KOPT-K1 (cell line): ENCODE data around the gene ZNF407.
"Not testable (repeated sequence)": the region's sequence is repeated elsewhere in the genome, so short reads cannot be mapped to it uniquely, and the experiment has no call there.

ENCODE experiments used
- H3K27ac ChIP-seq: fragments of 200-600 bp; sonication (generic); 2 replicates; pipeline ENCODE4 v1.5.1; 2016; ENCODE audit warnings: antibody characterized with exemption, mild to moderate bottlenecking, low read depth, low read length; ENCODE audit not compliant: poor library complexity, severe bottlenecking
- H3K36me3 ChIP-seq: fragments of 200-600 bp; sonication (generic); 2 replicates; pipeline ENCODE4 v1.5.1; 2017; ENCODE audit warnings: antibody characterized with exemption, mild to moderate bottlenecking, low read length, moderate library complexity; ENCODE audit not compliant: insufficient read depth
- H3K9me3 ChIP-seq: fragments of 200-600 bp; sonication (generic); 2 replicates; pipeline ENCODE4 v1.5.1; 2017; ENCODE audit warnings: antibody characterized with exemption, low read length, mild to moderate bottlenecking; ENCODE audit not compliant: insufficient read depth, poor library complexity, severe bottlenecking

ZNF407 gene

DNA sequence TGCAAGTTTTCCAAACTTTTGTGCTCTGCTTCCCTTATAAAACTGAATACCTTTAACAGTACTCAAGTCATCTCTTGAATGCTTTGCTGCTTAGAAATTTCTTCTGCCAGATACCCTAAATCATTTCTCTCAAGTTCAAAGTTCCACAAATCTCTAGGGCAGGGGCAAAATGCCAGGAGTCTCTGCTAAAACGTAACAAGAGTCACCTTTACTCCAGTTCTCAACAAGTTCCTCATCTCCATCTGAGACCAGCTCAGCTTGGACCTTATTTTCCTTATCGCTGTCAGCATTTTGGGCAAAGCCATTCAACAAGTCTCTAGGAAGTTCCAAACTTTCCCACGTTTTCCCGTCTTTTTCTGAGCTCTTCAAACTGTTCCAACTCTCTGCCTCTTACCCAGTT is 373.7 kb downstream of the ZNF407 start:
- not testable (repeated sequence) for H3K9me3 ChIP-seq, H3K27ac ChIP-seq, H3K36me3 ChIP-seq

DNA sequence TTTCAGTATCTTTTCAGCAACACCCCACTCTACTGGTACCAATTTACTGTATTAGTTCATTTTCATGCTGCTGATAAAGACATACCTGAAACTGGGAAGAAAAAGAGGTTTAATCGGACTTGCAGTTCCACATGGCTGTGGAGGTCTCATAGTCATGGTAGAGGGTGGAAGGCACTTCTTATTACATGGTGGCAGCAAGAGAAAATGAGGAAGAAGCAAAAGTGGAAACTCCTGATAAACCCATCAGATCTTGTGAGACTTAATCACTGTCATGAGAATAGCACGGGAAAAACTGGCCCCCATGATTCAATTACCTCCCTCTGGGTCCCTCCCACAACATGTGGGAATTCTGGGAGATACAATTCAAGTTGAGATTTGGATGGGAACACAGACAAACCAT is 374.1 kb downstream of the ZNF407 start:
- H3K36me3 ChIP-seq, H3K27ac ChIP-seq, H3K9me3 ChIP-seq: not testable (repeated sequence)

DNA sequence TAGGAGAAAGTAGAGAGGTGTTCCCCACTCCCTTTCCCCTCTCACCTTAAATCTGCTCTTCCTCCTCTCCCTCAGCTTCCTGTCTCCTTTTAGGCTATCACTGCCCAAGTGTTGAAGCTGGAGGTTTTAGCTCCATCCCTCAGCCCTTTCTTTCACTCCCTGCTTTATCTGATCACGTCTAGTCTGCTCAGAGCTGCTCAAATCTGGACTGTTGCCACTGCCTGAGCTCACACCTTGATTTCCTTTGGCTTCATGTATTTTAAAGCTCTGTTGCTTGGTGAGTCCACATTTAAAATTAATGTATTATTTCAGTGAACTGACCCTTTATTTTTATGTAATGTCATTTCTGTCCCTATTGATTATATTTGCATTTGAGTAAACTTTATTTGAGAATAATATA is 374.7 kb downstream of the ZNF407 start:
- Histone ChIP-seq H3K36me3 (no peaks in the 10 kb centered on the region), H3K27ac (no peak overlapping the region), H3K9me3 (no peaks in the 10 kb centered on the region)

DNA sequence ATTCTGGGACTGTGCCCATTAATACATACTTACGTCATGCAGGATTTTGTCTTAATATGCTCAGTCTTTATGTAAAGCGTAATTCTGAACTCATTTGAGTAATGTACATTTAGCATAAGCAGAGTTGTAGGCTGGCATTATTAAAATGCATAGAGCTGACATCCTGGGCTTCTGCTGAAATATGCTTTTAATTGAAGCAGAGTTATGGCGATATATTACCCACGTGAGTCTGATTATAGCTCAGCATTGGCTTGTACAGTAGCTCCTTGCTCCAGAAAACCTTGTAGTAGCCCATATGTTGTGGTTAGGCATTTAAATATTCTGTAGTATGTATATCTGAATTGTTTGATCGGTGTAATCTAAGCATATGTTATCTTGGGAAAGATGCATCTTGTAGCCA is 377.3 kb downstream of the ZNF407 start:
- H3K27ac ChIP-seq = no peak overlapping the region
- H3K36me3 ChIP-seq = no peaks in the 10 kb centered on the region
- no peaks in the 10 kb centered on the region for H3K9me3 ChIP-seq

DNA sequence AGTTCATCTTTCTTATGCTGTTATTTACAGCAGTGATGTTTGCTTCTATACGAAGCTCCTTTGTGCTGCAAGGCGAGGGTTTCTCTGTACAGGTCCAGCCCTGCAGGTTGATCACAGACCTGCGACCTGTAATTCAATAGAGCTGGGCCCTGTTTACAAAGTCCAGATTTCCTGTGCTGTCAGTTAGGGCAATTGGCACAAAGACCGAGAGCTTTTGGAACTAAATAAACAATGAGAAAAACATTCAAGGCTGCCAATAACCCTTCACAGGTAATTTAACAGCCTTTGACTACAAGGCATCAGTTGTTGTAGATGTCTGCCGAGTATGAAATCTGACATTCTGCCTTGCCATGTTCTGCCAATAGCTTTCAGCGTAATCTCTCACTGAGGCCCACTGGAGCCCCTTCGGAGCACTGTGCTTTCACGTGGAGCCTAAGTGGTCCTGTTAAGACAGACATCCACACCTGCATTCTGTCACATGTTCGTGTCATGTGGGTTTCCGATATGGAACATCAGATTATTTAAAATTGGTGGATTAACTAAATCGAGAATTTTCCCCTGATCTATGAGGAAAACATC is 378.8 kb downstream of the ZNF407 start:
- H3K27ac ChIP-seq = no peak overlapping the region
- no peaks in the 10 kb centered on the region for H3K9me3 ChIP-seq
- no peaks in the 10 kb centered on the region for H3K36me3 ChIP-seq

DNA sequence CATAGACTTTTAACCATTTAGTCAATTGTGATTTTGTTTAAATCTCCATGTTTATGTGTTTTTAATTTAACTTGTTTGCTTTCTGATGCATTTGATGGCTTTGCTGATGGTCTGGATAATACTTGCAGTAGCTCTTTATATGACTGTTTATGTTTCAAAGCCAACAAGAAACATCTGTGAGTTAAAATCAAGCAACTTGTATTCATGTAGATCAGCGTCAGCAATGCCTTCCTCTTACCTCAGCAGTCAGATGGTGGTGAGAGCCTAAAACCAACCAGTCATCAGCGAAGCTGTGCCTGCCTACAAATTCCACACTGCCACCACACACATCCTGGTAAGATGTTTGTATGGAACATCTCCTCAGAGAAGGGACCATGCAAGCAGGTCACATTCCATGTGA is 379.4 kb downstream of the ZNF407 start:
- H3K9me3 ChIP-seq = no peaks in the 10 kb centered on the region
- H3K27ac ChIP-seq = no peak overlapping the region
- H3K36me3 ChIP-seq = no peaks in the 10 kb centered on the region

DNA sequence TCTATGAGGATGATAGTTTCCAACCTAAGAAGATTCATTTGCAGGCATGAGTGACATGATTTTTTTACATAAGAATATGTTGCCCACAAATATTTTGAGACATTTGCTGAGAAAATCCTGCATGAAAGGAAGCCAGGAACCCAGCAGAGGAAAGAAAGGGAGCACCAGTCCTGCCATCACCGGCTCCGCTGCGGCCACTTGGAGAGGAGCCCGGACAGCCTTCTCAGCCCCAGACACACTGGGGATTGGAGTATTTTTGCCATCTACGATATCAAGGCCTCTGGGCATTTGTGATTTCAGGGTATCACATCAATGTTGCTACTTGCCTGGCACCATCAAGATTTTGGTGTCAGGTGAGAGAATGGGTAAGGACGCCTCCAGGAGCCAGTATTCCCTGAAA is 383.0 kb downstream of the ZNF407 start:
- H3K9me3 ChIP-seq = no peaks in the 10 kb centered on the region
- H3K36me3 ChIP-seq = no peaks in the 10 kb centered on the region
- H3K27ac ChIP-seq = no peak overlapping the region

DNA sequence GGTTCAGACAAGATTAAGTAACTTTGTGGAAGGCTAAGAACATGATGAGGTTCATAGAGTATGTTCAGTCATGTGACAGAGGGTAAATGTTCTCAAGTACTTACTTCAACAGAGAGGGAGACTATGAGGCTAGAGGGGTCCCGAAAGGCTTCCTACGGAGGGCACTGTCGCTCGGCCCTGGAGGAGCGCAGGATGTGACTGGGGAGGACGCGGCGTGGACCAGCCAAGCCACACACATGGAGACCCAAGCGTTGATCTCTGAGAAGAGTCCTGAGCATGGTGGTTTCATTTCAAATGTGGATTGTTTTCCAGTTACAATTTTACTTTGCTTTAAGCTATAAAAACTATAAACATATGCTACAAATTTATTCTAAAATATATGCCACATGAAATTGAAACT is 383.8 kb downstream of the ZNF407 start:
- Histone ChIP-seq H3K9me3 (no peaks in the 10 kb centered on the region), H3K27ac (no peak overlapping the region), H3K36me3 (no peaks in the 10 kb centered on the region)

DNA sequence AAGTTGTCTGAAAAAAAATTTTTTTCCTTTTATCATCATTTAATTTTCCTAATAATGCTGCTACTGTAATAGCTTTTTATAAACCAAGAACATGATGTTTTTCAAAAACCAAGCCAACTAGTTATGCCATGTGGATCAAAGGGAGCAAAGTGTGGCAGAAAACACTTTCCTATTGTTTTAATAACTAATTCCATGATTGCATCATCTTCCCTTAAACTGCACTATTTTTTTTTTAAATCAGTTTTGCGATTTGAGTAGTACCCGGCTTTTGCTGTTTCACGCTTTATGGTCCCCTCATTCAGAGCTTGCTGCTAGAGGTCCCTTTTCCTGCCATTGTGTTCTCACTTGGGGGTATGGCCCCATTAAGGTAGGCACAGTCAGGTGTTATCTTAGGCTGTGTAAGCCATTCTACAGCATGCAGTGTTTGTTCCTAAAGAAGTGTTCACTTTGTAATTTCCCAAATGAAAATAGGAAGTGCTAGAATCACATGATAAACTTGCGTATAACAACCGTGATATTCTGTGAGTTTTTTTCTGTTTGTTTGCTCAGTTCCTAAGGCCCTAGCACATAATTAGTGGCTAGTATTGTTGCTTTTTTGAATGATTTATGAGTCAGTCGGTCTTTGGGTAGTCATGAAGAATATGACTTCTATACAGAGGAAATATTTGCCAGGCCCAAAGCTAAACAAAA is 385.4 kb downstream of the ZNF407 start:
- H3K9me3 ChIP-seq = no peaks in the 10 kb centered on the region
- no peaks in the 10 kb centered on the region for H3K36me3 ChIP-seq

DNA sequence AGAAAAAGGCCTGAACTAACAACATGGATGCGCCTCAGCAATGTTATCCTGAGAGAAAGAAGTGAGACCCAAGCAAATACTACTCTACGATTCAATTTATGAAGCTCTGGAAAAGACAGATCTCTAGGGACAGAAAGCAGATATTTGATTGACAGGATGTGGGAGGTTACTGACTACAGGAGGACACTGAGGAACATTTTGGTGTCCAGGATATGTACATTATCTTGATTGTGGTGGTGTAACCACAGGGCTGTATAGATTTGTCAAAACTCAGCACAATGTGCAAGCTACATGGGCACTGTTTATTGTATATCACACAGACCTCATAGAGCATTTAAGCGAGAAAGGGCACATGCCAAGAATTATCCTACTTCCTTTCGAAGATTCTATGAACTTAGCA is 391.5 kb downstream of the ZNF407 start:
- no peaks in the 10 kb centered on the region for H3K9me3 ChIP-seq
- no peaks in the 10 kb centered on the region for H3K36me3 ChIP-seq
- H3K27ac ChIP-seq = no peak overlapping the region

More for the DNA sequence above, 385.4 kb downstream of the ZNF407 start:
- H3K27ac ChIP-seq = no peak overlapping the region

DNA sequence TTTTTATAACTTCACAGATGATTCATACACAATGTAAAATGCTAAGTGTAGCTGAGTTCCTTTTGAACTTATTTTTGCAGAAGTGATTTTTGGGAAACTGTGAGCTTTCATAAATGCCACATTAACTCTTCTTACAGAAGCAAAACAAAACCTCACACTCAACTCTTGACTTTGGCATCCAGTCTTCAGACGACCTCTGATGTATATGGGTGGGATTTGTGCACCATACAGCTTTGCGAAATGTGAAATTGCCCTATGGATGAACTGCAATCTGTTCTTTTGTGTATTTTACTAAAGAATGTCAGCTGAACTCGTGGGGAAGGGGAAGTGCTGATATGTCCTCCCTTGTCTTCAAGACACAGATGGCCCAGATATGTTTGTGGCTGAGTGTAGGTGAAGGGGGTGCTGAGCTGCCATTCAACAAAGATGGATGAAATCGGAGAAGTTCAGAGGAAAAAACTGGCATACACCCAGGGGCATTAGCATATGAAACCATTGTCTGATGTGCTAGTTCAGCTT is 393.0 kb downstream of the ZNF407 start:
- no peaks in the 10 kb centered on the region for H3K9me3 ChIP-seq
- no peak overlapping the region for H3K27ac ChIP-seq

DNA sequence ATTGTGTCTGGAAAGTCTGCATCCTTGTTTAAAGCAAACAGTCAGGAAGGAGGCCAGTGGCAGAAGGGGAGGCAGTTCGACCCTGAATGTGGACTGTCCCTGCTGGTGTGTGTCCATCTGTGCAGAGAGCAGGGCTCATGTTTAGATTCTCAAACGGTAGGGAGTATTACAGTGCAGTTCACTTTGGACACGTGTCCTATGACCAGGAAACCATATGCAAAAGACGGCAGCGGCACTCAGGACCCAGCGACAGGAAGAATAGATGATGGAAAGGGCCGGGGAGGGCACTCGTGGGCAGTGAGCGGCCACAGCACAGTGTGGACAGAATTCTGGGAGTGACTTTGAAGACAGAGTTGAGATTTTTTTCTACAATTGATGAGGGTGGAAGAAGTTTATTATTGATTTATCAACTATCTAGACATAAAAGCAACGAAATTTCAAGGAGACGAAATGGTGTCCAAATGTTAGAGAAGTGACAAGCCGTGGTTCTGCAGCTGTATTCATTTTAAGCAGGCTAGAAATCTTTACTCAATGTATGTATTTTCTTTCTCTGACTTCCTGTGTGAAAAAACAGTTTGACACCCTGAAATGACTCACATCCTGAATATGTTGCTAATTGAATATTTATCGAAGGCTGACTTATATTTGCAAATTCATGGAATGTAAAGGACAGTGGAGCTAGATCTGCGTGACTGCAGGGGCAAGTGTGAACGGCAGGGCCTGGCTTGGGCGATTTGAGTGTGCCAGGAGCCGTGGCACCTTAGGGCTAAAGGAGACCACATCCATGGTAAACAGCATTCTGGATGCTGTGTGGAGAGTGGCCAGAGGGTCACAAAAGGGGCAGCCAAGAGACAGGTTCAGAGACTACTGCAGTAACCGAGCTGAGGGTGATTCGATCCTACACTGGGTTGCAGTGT is 397.1 kb downstream of the ZNF407 start:
- no peaks in the 10 kb centered on the region for H3K36me3 ChIP-seq
- peak overlapping the region; percentile 13 for H3K27ac ChIP-seq
- H3K9me3 ChIP-seq = no peaks in the 10 kb centered on the region

More for the DNA sequence above, 393.0 kb downstream of the ZNF407 start:
- H3K36me3 ChIP-seq = no peaks in the 10 kb centered on the region

DNA sequence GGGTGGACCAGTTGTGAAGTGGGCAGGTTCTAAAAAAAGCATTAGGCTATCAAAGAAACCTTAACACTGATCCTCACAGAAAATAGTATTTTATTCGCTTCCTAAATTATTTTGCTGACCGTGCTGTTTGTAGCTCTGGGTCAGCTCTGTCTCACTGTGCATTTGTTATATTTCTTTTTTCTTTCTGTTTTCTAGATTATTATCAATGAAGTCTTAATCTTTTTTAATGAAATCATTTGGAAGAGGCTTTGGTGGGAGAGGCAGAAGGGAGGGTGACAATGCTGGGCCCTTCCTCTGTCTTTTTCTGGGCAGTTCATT is 397.7 kb downstream of the ZNF407 start:
- no peaks in the 10 kb centered on the region for H3K9me3 ChIP-seq
- no peaks in the 10 kb centered on the region for H3K36me3 ChIP-seq
- H3K27ac ChIP-seq = no peak overlapping the region

DNA sequence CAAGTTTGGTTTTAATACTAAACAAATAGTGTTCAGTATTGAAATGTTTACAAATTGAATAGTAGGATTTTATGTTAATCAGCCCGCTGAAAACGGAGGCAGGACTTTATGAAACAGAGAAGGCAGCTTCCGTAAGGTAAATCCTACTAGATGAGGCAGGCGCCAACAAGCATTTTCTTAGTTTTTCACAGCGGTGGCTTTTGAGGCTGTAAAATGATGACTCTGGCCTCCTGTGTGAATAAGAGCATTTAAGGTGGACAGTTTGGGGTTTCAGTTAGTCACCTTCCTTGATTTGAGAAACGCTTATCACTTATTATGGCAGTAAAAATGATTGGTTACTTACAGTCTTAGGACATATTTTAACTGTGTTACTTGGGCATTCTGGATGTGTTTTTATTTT is 398.4 kb downstream of the ZNF407 start:
- no peaks in the 10 kb centered on the region for H3K36me3 ChIP-seq
- H3K27ac ChIP-seq = no peak overlapping the region
- no peaks in the 10 kb centered on the region for H3K9me3 ChIP-seq

DNA sequence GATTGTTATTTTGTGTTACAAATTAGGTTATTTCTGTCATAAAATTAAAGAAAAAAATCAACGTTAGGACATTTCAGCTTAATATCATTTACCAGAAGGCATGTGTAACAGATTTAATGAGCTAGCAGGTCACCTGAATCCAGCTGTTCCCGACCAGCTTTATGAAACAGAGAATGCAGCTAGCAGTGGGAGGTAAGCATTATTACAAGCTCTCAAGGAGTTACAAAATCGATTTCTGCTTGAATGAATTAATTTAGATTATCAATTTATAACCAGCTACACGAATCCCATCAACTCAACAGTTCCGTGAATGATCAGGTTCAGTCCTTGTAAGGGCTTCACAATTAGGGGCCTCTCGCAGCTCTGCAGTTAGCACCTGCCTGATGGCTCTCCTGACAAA is 399.3 kb downstream of the ZNF407 start:
- Histone ChIP-seq H3K27ac (no peak overlapping the region), H3K36me3 (no peaks in the 10 kb centered on the region), H3K9me3 (no peaks in the 10 kb centered on the region)
